Esophagus squamous epithelium (tissue), 5 donors: ENCODE data around the gene CHAC2. TPM values are rescaled to one million over a fixed set of nuclear protein-coding genes. Genes with fewer than 3 reads are reported as not detected.

ENCODE experiments used
- DNase-seq: peaks from one replicate; lab custom pipeline; 2025; lab: John Stamatoyannopoulos, UW
- H3K27ac ChIP-seq, 4 donors: fragments of 200-600 bp; sonication (generic); one replicate each; pipeline ENCODE4 v1.5.1; 2016 to 2019; ENCODE audit warnings: mild to moderate bottlenecking in 1 of 4
- H3K27me3 ChIP-seq, 4 donors: fragments of 200-600 bp; sonication (generic); 1 replicate in 3 of 4; 2 replicates in 1 of 4; pipeline versions ENCODE4 v1.5.1 to v1.6.0; 2017 to 2021; ENCODE audit warnings: antibody characterized with exemption in 1 of 4
- H3K36me3 ChIP-seq, 3 donors: fragments of 200-600 bp; sonication (generic); one replicate each; pipeline ENCODE4 v1.5.1; 2016 to 2019
- H3K4me1 ChIP-seq, 3 donors: fragments of 200-600 bp; sonication (generic); one replicate each; pipeline ENCODE4 v1.5.1; 2017 to 2019
- H3K4me3 ChIP-seq, 4 donors: fragments of 200-600 bp; sonication (generic); 1 replicate in 3 of 4; 2 replicates in 1 of 4; pipeline ENCODE4 v1.5.1; 2016 to 2019; ENCODE audit warnings: mild to moderate bottlenecking in 2 of 4, moderate library complexity in 1 of 4
- H3K9me3 ChIP-seq, 3 donors: fragments of 200-600 bp; sonication (generic); one replicate each; pipeline ENCODE4 v1.5.1; 2016 to 2019
- CTCF ChIP-seq, 6 experiments: fragments of 450-650 bp in 4 of 6; fragments of 200-600 bp in 2 of 6; sonication (generic) in 2 of 6; IDR thresholded peaks; one replicate each; pipeline ENCODE4 v1.5.1; 2016 to 2019; ENCODE audit warnings: antibody characterized with exemption in 6 of 6, mild to moderate bottlenecking in 4 of 6, moderate library complexity in 4 of 6
- POLR2A ChIP-seq, 4 donors: fragments of 450-650 bp; IDR thresholded peaks; one replicate each; pipeline ENCODE4 v1.6.1; 2017; ENCODE audit warnings: antibody characterized with exemption in 4 of 4, mild to moderate bottlenecking in 4 of 4, moderate library complexity in 3 of 4
- WGBS, 2 donors: methylation state at CpG; one replicate each; pipeline ENCODE4 v1.1.5; 2018; 5-methylcytosine and 5-hydroxymethylcytosine counted together
- intact Hi-C: fragments of 100-400 bp; cut with DNase I; formaldehyde crosslinking; loops from one replicate; pipeline ENCODE4 v1.15.0; 2022
- total RNA-seq, 4 donors: library from RNA; depleted of rRNA; stranded (reverse); fragments of >200 nt; gene quantifications; one replicate each; pipeline ENCODE4 v1.1.0, GENCODE V29; 2016
- donor health status: DM: yes; HTN: yes; CAD: no.

CHAC2 gene
- total RNA-seq, 4 donors from 2014 or later = 5.0 to 11.3 (median 8.7) TPM

- 95% methylated on average over 5 of the region's 5 CpGs for WGBS, 2 donors
These were observed 30.5 kb upstream of the CHAC2 start for GRCh38 chr2:53737091-53737490.

GRCh38 chr2:53739032-53739431 is 28.6 kb upstream of the CHAC2 start:
- Histone ChIP-seq H3K27ac (no peak overlapping the region), H3K4me1 (no peaks in the 10 kb centered on the region), H3K4me3 (no peak overlapping the region), H3K27me3 (no peaks in the 10 kb centered on the region), H3K9me3 (no peaks in the 10 kb centered on the region), H3K36me3 (peaks cover 0 to 18% (median 0%) of the 10 kb centered on the region in 3 donors)
- 77 to 82% methylated on average over 1 of the region's 1 CpG for WGBS, 2 donors
- no peak for DNase-seq
- TF ChIP-seq POLR2A (IDR thresholded peaks at IDR 0.05) (no peak), CTCF (IDR thresholded peaks at IDR 0.05) (no peak)
- intact Hi-C loops = no loop called here

More at GRCh38 chr2:53737091-53737490, 30.5 kb upstream of the CHAC2 start:
- H3K9me3 ChIP-seq = no peaks in the 10 kb centered on the region
- peaks cover 0 to 30% (median 0%) of the 10 kb centered on the region in 3 donors for H3K36me3 ChIP-seq
- DNase-seq = no peak
- intact Hi-C loops = no loop called here
- H3K4me1 ChIP-seq = no peaks in the 10 kb centered on the region
- no peak overlapping the region for H3K4me3 ChIP-seq
- no peak overlapping the region for H3K27ac ChIP-seq
- H3K27me3 ChIP-seq = no peaks in the 10 kb centered on the region
- TF ChIP-seq CTCF (IDR thresholded peaks at IDR 0.05) = no peak
- TF ChIP-seq POLR2A (IDR thresholded peaks at IDR 0.05) = no peak

GRCh38 chr2:53740170-53740569 is 27.4 kb upstream of the CHAC2 start:
- Histone ChIP-seq H3K4me3 (no peak overlapping the region), H3K4me1 (no peaks in the 10 kb centered on the region), H3K27ac (no peak overlapping the region), H3K9me3 (no peaks in the 10 kb centered on the region), H3K27me3 (no peaks in the 10 kb centered on the region), H3K36me3 (peaks cover 0 to 13% (median 0%) of the 10 kb centered on the region in 3 donors)
- intact Hi-C loops = no loop called here
- DNase-seq = no peak
- no peak for TF ChIP-seq POLR2A (IDR thresholded peaks at IDR 0.05)
- peak in 2 of 6 experiments; percentile 6 to 13 for TF ChIP-seq CTCF (IDR thresholded peaks at IDR 0.05)

GRCh38 chr2:53744395-53745065 is 23.1 kb upstream of the CHAC2 start:
- 77 to 78% methylated on average over 2 of the region's 2 CpGs for WGBS, 2 donors
- no peak for DNase-seq
- Histone ChIP-seq H3K9me3 (no peaks in the 10 kb centered on the region), H3K4me3 (no peak overlapping the region), H3K27me3 (no peaks in the 10 kb centered on the region), H3K4me1 (no peaks in the 10 kb centered on the region), H3K36me3 (peaks cover 0 to 40% (median 0%) of the 10 kb centered on the region in 3 donors), H3K27ac (no peak overlapping the region)
- no peak for TF ChIP-seq CTCF (IDR thresholded peaks at IDR 0.05)
- TF ChIP-seq POLR2A (IDR thresholded peaks at IDR 0.05) = no peak
- intact Hi-C loops = no loop called here

- Histone ChIP-seq H3K36me3 (peaks cover 0 to 44% (median 0%) of the 10 kb centered on the region in 3 donors), H3K4me1 (peaks cover 0 to 30% (median 0%) of the 10 kb centered on the region in 3 donors), H3K4me3 (no peak overlapping the region), H3K27ac (no peak overlapping the region), H3K9me3 (no peaks in the 10 kb centered on the region), H3K27me3 (no peaks in the 10 kb centered on the region)
- 31 to 38% methylated on average over 4 of the region's 4 CpGs for whole genome bisulfite sequencing, 2 donors
- no peak for DNase-seq
- TF ChIP-seq CTCF (IDR thresholded peaks at IDR 0.05) = no peak
- TF ChIP-seq POLR2A (IDR thresholded peaks at IDR 0.05) = no peak
- intact Hi-C loops = no loop called here
These were observed 17.4 kb upstream of the CHAC2 start for GRCh38 chr2:53750041-53750768.
